Heart left ventricle (tissue), 16 donors: Measurements from ENCODE around the gene AIG1. TPM values are rescaled to one million over a fixed set of nuclear protein-coding genes. Genes with fewer than 3 reads are reported as not detected.
"Not testable (repeated sequence)": the region's sequence is repeated elsewhere in the genome, so short reads cannot be mapped to it uniquely, and the experiment has no call there.

Experiments
- ATAC-seq, 4 donors: fragments of 200-7000 bp; cut with Tn5 transposase; one replicate each; pipeline ENCODE4 v1.9.1; 2020 to 2022; ENCODE audit warnings: moderate library complexity in 4 of 4, mild to moderate bottlenecking in 3 of 4, moderate number of reproducible peaks in 1 of 4
- DNase-seq, 5 donors: peaks; one replicate each; pipeline ENCODE4 v3.0.0-alpha.2; 2020
- H3K27ac ChIP-seq, 12 donors: fragments of 200-600 bp; sonication (generic) in 4 of 12; one replicate each; pipeline versions ENCODE4 v1.5.0 to v1.8.0; 2016 to 2022; ENCODE audit warnings: mild to moderate bottlenecking in 2 of 12
- H3K27me3 ChIP-seq, 9 donors: fragments of 200-600 bp; sonication (generic) in 2 of 9; one replicate each; pipeline versions ENCODE4 v1.5.1 to v1.8.0; 2016 to 2022; ENCODE audit warnings: mild to moderate bottlenecking in 3 of 9
- H3K36me3 ChIP-seq, 9 donors: fragments of 200-600 bp; sonication (generic) in 2 of 9; one replicate each; pipeline versions ENCODE4 v1.5.0 to v1.8.0; 2018 to 2022; ENCODE audit warnings: mild to moderate bottlenecking in 2 of 9
- H3K4me1 ChIP-seq, 12 donors: fragments of 200-600 bp; sonication (generic) in 4 of 12; one replicate each; pipeline versions ENCODE4 v1.5.0 to v1.8.0; 2016 to 2022; ENCODE audit warnings: mild to moderate bottlenecking in 3 of 12
- H3K4me3 ChIP-seq, 12 donors: fragments of 200-600 bp; sonication (generic) in 4 of 12; one replicate each; pipeline versions ENCODE4 v1.5.0 to v1.8.0; 2017 to 2022; ENCODE audit warnings: mild to moderate bottlenecking in 9 of 12, moderate library complexity in 4 of 12
- H3K9me3 ChIP-seq, 12 donors: fragments of 200-600 bp; sonication (generic) in 4 of 12; one replicate each; pipeline versions ENCODE4 v1.5.0 to v1.8.0; 2016 to 2022; ENCODE audit warnings: mild to moderate bottlenecking in 1 of 12
- POLR2A ChIP-seq, 2 donors: fragments of 450-650 bp; IDR thresholded peaks; one replicate each; pipeline ENCODE4 v1.6.1; 2017; ENCODE audit warnings: antibody characterized with exemption in 2 of 2, mild to moderate bottlenecking in 2 of 2, moderate library complexity in 2 of 2
- WGBS, 4 donors: extraction: QIAGEN DNeasy Blood & Tissue Kit in 2 of 4; methylation state at CpG; one replicate each; pipeline versions ENCODE4 v1.1.5 to v1.1.7; 2013 to 2018; 5-methylcytosine and 5-hydroxymethylcytosine counted together
- intact Hi-C, 10 donors: fragments of 100-400 bp; cut with DNase I; formaldehyde crosslinking; loops; one replicate each; pipeline versions ENCODE4 v1.11.1 to v1.14.2; 2022
- polyA plus RNA-seq, 2 donors: library from polyadenylated mRNA; stranded (reverse); fragments of 200-250 nt; gene quantifications; one replicate each; pipeline ENCODE4 v1.2.3, GENCODE V29; 2013
- total RNA-seq, 9 donors: library from RNA; depleted of rRNA in 2 of 9; stranded (reverse); fragments of >200 nt in 2 of 9; fragmentation: NEBNext Ultra II Directional in 3 of 9; extraction: Animal tissue kit (Norgen Biotek cat#: 25700) in 3 of 9; gene quantifications; one replicate each; pipeline versions ENCODE4 v1.1.0 to v1.2.4, GENCODE V29; 2016 to 2023
- TF ChIP-seq, protein P1 (sequence below), 12 donors: fragments of 200-600 bp; sonication (generic) in 4 of 12; IDR thresholded peaks; one replicate each; pipeline versions ENCODE4 v1.5.0 to v1.8.0; 2018 to 2022; ENCODE audit warnings: antibody characterized with exemption in 12 of 12, mild to moderate bottlenecking in 5 of 12
- donor health status: ischemic (EF 13 %, LVEDD 7.1; RV severe dilation, severe dysfunction).
- donor health status: healthy with polysubstance abuse.
- donor health status: DM: no; HTN: yes; CAD: no.
- donor health status: DM: no; HTN: no; CAD: no.
- donor health status: ischemic (EF 25% LVEDD 6.9; RV normal size, moderate dysfunction).
- donor health status: ischemic (EF 25% LVEDD 5.7; RV mildly dilated, moderate dysfunction).
- donor health status: healthy.
- donor health status: DM: yes; HTN: yes; CAD: no.
- donor health status: ischemic (EF 35%, LVEDD 5.7; RV mildly dilated, moderate dysfunction).
- donor health status: nonischemic (EF 11% LVEDD 7.7; RV severe dilation, severe dysfunction).
- donor health status: DM: yes; HTN: yes; CAD: no.
- donor health status: PGD.
- donor health status: ischemic (EF 29% LVEDD 5.4; RV normal size, mild dysfunction).
- donor health status: nonischemic (EF 23%, LVEDD 6.1; RV moderate dilation, normal function).

The AIG1 gene
- total and polyA plus RNA-seq, 11 donors = 18.1 to 101 (median 64.0) TPM

DNA sequence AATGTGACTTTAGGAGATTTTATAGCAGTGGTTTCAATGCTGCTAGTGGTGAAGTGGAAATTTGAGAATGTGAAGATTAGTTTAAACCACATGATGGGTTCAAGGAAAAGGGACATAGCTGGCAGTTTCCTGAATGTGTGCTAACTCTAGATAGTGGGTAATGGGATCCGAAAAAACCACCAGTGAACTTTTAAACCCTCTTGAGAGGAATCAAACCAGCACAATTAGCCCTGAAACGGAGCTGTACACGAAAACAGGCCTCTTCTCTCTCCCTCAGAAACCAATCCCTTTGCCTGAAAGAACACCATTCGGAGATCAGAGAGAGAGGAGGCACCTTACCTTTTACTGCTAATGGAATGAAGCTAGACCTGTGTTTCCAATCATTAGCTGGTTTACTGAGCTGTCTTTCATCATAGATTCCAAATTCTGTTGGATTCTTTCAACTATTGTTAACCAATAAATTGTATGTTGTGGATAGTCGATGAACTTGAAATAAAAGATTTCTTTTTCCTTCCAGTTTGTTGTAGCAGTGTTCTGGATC is 103.9 kb downstream of the AIG1 start:
- TF ChIP-seq POLR2A (IDR thresholded peaks at IDR 0.05) = no peak
- TF ChIP-seq, protein P1, sequence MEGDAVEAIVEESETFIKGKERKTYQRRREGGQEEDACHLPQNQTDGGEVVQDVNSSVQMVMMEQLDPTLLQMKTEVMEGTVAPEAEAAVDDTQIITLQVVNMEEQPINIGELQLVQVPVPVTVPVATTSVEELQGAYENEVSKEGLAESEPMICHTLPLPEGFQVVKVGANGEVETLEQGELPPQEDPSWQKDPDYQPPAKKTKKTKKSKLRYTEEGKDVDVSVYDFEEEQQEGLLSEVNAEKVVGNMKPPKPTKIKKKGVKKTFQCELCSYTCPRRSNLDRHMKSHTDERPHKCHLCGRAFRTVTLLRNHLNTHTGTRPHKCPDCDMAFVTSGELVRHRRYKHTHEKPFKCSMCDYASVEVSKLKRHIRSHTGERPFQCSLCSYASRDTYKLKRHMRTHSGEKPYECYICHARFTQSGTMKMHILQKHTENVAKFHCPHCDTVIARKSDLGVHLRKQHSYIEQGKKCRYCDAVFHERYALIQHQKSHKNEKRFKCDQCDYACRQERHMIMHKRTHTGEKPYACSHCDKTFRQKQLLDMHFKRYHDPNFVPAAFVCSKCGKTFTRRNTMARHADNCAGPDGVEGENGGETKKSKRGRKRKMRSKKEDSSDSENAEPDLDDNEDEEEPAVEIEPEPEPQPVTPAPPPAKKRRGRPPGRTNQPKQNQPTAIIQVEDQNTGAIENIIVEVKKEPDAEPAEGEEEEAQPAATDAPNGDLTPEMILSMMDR (IDR thresholded peaks at IDR 0.05) = no peak
- Histone ChIP-seq H3K9me3 (no peaks in the 10 kb centered on the region), H3K36me3 (peaks cover 0 to 15% (median 0%) of the 10 kb centered on the region in 9 donors), H3K4me3 (no peak overlapping the region), H3K27me3 (no peaks in the 10 kb centered on the region), H3K27ac (no peak overlapping the region), H3K4me1 (peaks cover 0 to 28% (median 3%) of the 10 kb centered on the region in 12 donors)
- 72 to 83% (median 79%) methylated on average over 5 of the region's 5 CpGs for WGBS, 4 donors
- intact Hi-C loops = no loop called here
- ATAC-seq = no peak
- no peak for DNase-seq

DNA sequence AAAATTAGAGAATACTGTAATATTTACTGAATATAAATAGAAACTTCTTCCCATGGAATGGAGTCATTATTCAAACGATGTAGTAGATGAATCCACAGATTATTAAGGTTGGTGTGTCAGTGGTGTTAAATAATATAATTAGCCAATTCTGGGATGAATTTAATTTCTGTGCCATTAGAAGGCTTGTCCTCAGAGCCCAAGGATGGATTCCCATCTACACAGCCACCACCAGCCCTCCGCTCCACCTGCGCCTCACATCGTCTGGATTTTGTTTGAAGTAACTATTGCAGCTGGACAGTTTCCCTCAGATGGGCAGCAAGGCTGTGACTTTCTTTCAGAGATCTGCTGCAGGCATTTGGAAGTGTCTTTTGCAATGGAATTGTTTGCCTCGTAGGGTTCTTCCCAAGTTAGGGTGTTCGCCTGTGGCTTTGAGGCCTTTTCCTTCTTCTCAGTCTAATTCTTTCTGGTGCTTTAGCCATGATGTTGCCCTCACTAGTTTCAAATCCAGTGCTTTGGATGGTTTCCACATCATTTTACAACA is 104.7 kb downstream of the AIG1 start:
- no peak overlapping the region for H3K4me3 ChIP-seq
- peaks cover 0 to 20% (median 2%) of the 10 kb centered on the region in 12 donors for H3K4me1 ChIP-seq
- no peaks in the 10 kb centered on the region for H3K9me3 ChIP-seq
- ATAC-seq = no peak
- H3K27ac ChIP-seq = no peak overlapping the region
- TF ChIP-seq, protein P1 (IDR thresholded peaks at IDR 0.05) = no peak
- TF ChIP-seq POLR2A (IDR thresholded peaks at IDR 0.05) = no peak
- intact Hi-C loops = no loop called here
- 89 to 95% (median 94%) methylated on average over 6 of the region's 6 CpGs for WGBS, 4 donors
- H3K27me3 ChIP-seq = no peaks in the 10 kb centered on the region
- H3K36me3 ChIP-seq = peaks cover 0 to 15% (median 0%) of the 10 kb centered on the region in 9 donors
- DNase-seq = no peak

DNA sequence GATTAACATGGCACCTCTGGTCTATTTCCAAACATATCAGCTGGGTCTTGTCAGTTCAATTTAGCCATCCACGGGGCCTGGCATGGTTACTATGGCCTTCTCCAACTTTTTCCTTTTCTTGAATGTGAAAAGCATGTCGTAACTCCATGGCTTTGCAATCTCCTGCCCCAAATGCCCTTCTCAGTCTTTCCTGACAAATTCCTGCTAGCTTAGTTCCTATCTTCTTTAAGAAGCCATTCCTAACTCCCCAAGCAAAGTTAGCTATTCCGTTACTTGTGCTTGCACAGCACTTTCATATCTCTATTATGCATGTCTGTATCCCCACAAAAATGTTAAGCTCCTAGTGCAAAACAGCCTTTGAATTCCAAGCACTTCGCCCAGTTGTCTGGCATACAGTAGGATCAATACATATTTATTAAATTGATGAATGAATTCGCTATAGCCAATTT is 105.6 kb downstream of the AIG1 start:
- H3K4me1 ChIP-seq = peaks cover 0 to 14% (median 0%) of the 10 kb centered on the region in 12 donors
- H3K27me3 ChIP-seq = no peaks in the 10 kb centered on the region
- DNase-seq (no peak), ATAC-seq (no peak)
- WGBS, 4 donors = 88 to 90% (median 88%) methylated on average over 5 of the region's 5 CpGs
- intact Hi-C loops = no loop called here
- no peak overlapping the region for H3K4me3 ChIP-seq
- TF ChIP-seq, protein P1 (IDR thresholded peaks at IDR 0.05) = no peak
- TF ChIP-seq POLR2A (IDR thresholded peaks at IDR 0.05) = no peak
- H3K36me3 ChIP-seq = peaks cover 0 to 15% (median 0%) of the 10 kb centered on the region in 9 donors
- H3K9me3 ChIP-seq = no peaks in the 10 kb centered on the region
- no peak overlapping the region for H3K27ac ChIP-seq

DNA sequence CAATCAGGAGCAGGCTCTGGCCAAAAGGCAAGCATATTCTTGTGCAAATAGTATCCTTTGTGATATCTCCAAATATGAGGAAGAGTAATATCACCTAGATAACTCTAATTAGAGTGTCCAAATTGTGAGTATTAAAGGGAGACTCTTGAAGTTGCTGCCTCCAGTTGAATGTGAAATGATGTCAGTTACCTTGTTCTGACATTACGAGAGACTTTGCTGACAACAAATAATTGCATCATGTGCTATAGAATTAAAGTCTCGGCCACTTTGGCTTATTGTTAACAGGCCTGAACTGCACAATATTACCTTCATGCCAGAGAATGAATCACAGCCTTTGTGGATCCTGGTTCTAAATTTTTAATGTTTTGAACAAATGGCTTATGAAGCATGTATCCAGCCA is 106.5 kb downstream of the AIG1 start:
- Histone ChIP-seq H3K36me3 (peaks cover 0 to 15% (median 0%) of the 10 kb centered on the region in 9 donors), H3K27me3 (no peaks in the 10 kb centered on the region), H3K9me3 (peaks cover 0 to 8% (median 0%) of the 10 kb centered on the region in 12 donors), H3K4me1 (peaks cover 0 to 14% (median 0%) of the 10 kb centered on the region in 12 donors), H3K4me3 (no peak overlapping the region), H3K27ac (no peak overlapping the region)
- TF ChIP-seq, protein P1 (IDR thresholded peaks at IDR 0.05) = no peak
- no peak for TF ChIP-seq POLR2A (IDR thresholded peaks at IDR 0.05)
- ATAC-seq = no peak
- intact Hi-C loops = no loop called here
- WGBS, 4 donors = 75 to 95% (median 87%) methylated on average over 2 of the region's 2 CpGs
- DNase-seq = no peak

DNA sequence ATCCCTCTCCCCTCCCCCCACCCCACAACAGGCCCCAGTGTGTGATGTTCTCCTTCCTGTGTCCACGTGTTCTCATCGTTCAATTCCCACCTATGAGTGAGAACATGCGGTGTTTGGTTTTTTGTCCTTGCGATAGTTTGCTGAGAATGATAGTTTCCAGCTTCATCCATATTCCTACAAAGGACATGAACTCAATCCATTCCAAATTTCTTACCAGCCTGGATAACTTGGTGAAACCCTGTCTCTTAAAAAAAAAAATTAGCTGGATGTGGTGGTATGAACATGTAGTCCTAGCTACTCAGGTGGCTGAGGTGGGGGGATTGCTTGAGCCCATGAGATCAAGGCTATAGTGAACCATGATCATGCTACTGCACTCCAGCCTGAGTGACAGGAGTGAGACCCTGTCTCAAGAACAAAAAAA is 107.7 kb downstream of the AIG1 start:
- H3K27me3 ChIP-seq, H3K9me3 ChIP-seq, intact Hi-C loops, H3K4me3 ChIP-seq, H3K27ac ChIP-seq, ATAC-seq, DNase-seq: not testable (repeated sequence)
- H3K4me1 ChIP-seq = peaks cover 0 to 14% (median 0%) of the 10 kb centered on the region in 12 donors
- WGBS, 4 donors = 94 to 98% (median 94%) methylated on average over 4 of the region's 4 CpGs
- peaks cover 0 to 21% (median 0%) of the 10 kb centered on the region in 9 donors for H3K36me3 ChIP-seq
